GM18867 (cell line): ENCODE data around the gene METTL3.
A peak's percentile ranks its signal among the peaks of the same experiment; 100 is the strongest.

Experiments
- ATAC-seq: cut with Tn5 transposase; IDR thresholded peaks from one replicate; pipeline ENCODE4 v1.9.1; 2021; ENCODE audit warnings: mild to moderate bottlenecking, moderate library complexity; ENCODE audit not compliant: unreplicated experiment

The METTL3 gene

DNA sequence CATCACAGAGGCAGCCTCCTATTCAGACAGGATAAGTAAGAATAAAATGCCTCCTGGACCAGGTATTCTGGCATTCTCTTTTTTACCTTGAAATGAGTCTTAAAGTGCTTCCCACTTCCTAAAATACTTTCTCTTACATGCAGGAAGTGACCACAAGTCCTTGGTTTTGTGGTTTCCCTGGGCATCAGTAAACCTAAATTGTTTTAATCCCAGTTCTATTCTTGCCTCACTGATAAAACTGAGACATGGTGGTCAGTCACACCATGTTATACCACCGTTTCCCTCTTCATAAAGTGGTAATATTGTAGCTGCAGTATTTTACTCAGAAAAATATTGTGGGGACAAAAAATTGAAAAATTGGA, 16.2 kb upstream of the METTL3 start:
- no peak for ATAC-seq

GRCh38 chr14:21526672-21527317, 15.7 kb upstream of the METTL3 start:
- no peak for ATAC-seq

GRCh38 chr14:21525962-21526671, 15.0 kb upstream of the METTL3 start, which contains the start of gene SALL2:
Gene SALL2, minus strand, starts transcription at chr14:21526346. Its CDS starts 219 bp downstream, at chr14:21526127.
- ATAC-seq: no peak

DNA sequence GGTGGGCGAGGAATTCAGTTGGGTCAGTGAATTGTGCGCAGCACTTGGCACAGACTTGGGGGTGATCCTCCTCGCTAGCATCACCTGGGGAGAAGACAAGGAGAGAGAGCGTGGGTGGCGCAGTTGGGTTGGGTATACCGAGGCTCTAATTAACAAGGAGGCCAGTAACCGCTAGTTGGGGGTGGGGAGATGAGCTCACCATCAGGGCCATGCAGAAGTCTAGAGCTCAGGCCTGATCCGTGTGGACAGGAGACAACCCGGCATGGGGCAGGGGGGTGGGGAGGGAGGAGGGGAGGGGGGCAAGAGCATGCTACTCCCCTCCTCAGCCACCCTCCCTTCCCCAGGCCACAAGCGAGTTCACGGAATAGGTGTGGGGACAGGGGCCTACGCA, 14.4 kb upstream of the METTL3 start:
- ATAC-seq: no peak

DNA sequence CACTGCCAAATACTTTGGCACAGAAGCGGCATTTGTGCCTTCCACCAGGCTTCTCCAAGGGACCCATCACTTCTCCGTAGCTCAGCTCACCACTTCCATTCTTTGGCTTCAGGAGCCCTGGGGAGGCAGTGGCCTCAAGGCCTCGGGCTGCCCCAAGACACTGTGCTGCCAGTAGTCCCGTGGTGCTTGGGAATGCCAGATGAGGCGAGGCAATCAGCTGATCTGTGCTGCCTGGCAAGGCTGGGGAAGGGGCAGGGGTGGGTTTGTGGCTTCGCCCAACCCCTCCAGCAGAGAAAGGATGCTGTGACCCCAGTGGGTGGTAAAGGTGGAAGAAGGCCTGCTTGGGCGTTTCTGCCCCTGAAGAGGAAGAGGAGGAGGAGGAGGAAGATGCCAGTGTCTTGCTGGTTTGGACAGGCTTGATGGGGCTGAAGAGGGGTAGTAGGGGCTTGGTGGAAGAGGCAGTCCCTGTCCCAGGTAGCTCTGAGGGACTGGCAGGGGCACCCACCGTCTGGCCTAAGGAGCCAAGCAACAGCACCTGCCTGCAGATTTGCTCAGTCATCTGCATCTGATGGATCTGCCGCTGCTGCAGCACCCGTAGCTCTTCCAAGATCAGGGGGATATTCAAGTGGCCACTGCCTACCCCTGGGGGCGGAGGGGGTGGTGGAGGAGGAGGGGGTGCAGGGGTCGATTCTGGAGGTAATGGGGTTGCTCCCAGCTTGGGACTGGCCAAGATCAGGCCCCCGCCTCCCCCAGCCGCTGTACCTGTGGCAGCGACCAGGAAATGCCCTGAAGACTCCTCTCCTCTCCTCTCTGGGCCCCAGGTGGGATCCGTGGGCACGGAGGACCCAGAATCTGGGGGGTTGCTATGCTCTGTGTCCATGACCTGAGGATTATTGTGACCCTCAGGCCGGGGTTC, 13.7 kb upstream of the METTL3 start:
- no peak for ATAC-seq

GRCh38 chr14:21523203-21523602, 12.1 kb upstream of the METTL3 start:
- ATAC-seq: no peak

- ATAC-seq: no peak
Observed at GRCh38 chr14:21521501-21521900, 10.4 kb upstream of the METTL3 start.

GRCh38 chr14:21520767-21521166, 9.6 kb upstream of the METTL3 start:
- no peak for ATAC-seq

GRCh38 chr14:21518725-21519124, 7.6 kb upstream of the METTL3 start:
- ATAC-seq: no peak

DNA sequence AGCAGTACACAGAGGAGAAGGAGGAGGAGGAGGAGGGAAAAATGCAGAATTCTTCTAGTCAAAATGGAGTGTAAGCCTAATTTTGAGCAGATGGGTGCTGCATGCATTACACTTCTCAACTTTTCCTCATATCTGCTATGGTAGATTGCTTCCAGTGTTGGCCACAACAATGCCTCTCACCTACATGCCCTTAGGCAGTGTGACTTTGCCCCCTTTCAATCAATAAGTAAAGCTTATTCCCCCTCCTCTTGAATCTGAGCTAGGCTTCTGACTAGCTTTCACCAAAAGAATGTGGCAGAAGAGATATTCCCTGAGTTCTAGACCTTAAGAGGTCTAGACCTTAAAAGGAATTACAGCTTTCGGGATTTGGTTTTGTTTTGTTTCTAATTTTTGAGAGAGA, 3.2 kb upstream of the METTL3 start:
- no peak for ATAC-seq

DNA sequence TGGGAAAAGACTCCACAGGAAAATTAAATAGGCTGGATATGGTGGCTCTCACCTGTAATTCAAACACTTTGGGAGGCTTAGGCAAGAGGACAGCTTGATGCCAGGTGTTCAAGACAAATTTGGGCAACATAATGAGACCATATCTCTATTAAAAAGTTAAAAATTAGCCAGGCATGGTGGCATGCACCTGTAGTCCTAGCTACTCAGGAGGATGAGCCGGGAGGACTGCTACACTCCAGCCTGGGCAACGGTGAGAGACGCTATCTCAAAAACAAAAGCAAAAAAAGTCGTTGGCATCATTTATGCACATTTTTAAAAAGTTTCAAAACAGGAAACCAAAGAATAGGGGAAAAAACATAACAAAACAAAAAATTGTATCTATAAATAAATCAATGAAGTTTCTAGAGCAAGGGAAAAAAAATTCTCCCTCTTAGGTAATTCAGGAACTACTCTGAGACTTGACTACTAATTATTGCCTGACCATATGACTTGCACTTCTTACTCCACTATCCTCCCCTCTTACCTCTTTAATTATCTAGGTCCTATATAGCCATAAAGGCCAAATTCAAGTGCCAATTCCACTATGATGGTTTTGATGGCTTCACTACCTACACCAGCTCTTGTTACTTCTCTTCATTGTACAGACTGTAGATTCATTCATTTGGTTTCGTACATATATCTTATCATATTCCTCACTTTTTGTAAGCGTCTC, 1.6 kb downstream of the METTL3 start:
- no peak for ATAC-seq

DNA sequence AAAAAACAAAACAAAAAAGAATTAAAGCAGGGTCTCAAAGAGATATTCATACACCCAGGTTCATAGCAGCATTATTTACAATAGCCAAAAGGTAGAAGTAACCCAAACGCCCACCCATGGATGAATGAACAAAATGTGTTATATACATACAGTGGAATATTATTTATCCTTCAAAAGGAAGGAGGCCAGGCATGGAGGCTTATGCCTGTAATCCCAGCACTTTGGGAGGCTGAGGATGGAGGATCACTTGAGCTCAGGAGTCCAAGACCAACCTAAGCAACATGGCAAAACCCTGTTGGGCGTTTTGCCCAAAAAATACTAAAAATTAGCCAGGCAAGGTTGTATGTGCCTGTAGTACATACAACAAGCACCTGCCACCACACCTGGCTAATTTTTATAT, 4.6 kb downstream of the METTL3 start:
- no peak for ATAC-seq

- peak; percentile 90 for ATAC-seq
Observed at GRCh38 chr14:21505012-21505553, 6.1 kb downstream of the METTL3 start.

GRCh38 chr14:21503376-21503775, 7.8 kb downstream of the METTL3 start:
- no peak for ATAC-seq

GRCh38 chr14:21501568-21501967, 9.6 kb downstream of the METTL3 start:
- ATAC-seq: no peak

- no peak for ATAC-seq
Observed at GRCh38 chr14:21498540-21499526, 12.3 kb downstream of the METTL3 start.

GRCh38 chr14:21496453-21496852, 14.7 kb downstream of the METTL3 start:
- no peak for ATAC-seq

DNA sequence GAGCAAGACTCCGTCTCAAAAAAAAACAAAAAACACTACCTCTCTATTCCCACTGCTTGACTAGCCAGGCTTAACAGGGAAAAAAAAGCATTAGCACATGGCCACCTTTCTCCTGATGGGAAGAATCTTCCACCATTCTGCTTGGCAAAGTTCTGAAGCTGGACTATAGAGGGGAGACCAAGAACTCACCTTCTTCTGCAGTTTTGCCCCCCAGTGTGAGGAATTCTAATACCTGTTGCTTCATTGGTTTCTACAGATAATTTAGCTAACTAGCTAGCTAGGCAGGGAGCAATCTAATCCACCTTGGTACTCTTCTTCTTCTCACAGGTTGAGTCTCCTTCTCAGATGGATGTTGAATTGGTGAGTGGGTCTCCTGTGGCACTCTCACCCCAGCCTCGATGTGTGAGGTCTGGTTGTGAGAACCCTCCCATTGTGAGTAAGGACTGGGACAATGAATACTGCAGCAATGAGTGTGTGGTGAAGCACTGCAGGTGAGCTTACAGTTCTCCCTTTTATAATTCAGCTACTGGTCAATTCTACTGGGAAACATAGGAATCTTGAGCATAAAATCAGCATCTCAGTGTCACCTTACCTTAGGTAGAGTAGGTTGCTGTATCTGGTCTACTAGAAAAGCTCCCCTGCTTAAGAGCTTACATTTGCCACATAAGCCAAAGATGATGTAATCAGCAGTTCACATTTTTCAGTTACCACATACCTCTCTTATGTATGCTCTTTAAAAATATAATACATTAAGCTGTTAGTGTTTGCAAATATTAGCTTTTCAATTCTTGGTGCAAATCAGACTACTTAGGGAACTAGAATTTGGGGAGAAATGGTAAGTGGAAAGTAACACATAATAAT, 16.0 kb downstream of the METTL3 start:
- ATAC-seq: no peak

DNA sequence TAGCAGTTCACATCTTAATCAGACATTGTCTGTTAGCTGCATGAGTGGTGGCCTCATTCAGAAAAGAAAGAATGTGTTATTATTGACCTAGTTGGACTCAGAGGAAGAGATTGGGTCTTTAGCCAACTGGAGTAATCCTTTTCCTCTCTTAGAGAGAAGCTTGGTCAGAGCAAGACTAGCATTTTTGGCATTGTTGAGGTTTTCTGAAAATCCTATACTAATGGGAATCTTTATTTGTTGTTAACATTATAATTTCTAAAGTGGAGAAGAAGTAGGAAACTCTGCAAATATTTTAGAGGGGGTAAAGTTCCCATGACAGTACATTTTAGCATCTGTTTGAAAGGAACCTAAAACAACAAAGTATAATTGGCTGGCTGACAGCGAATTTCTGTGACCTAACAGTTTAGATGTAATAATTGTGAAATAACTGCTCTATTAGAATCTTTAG, 24.5 kb downstream of the METTL3 start:
- no peak for ATAC-seq
